HEK293 (cell line): ENCODE data around the gene ZNF593.

ENCODE experiments used
- CTCF ChIP-seq: fragments of 450-650 bp; formaldehyde crosslinking; IDR thresholded peaks from 2 replicates; pipeline ENCODE4 v1.5.1; 2016; ENCODE audit warnings: missing biosample characterization, missing genetic modification characterization
- YY2 ChIP-seq: fragments of 450-650 bp; formaldehyde crosslinking; IDR thresholded peaks from 2 replicates; pipeline ENCODE4 v1.5.1; 2016; ENCODE audit warnings: missing biosample characterization, missing genetic modification characterization
- ZNF266 ChIP-seq: fragments of 450-650 bp; formaldehyde crosslinking; IDR thresholded peaks from 2 replicates; pipeline ENCODE4 v1.5.1; 2016; ENCODE audit warnings: missing biosample characterization, missing genetic modification characterization, low read depth
- ZNF768 ChIP-seq: fragments of 450-650 bp; formaldehyde crosslinking; IDR thresholded peaks from 2 replicates; pipeline ENCODE4 v1.5.1; 2018; ENCODE audit warnings: missing biosample characterization, mild to moderate bottlenecking, missing genetic modification characterization
- ZNF776 ChIP-seq: fragments of 450-650 bp; formaldehyde crosslinking; IDR thresholded peaks from 2 replicates; pipeline ENCODE4 v1.5.0; 2017; ENCODE audit warnings: missing biosample characterization, missing genetic modification characterization, borderline replicate concordance

- TF ChIP-seq ZNF768 (no peak), CTCF (tag by site-specific recombination) (no peak), ZNF776 (tag by site-specific recombination) (no peak), YY2 (tag by site-specific recombination) (no peak), ZNF266 (tag by site-specific recombination) (no peak)
Measured at GRCh38 chr1:26126321-26127084, 43.2 kb upstream of the ZNF593 start.
